SH-SY5Y (cell line): Measurements from ENCODE around the gene TPRX1.

Experiments used
- GATA2 ChIP-seq: IDR thresholded peaks from 2 replicates; pipeline ENCODE4 v1.6.1; 2011; ENCODE audit warnings: mild to moderate bottlenecking, low read depth, low read length
- GATA3 ChIP-seq: IDR thresholded peaks from 2 replicates; pipeline ENCODE4 v1.6.1; 2011; ENCODE audit warnings: low read depth, mild to moderate bottlenecking, low read length, moderate library complexity

GRCh38 chr19:47762151-47762550 lies 42.2 kb downstream of the TPRX1 start:
- no peak for TF ChIP-seq GATA3
- TF ChIP-seq GATA2 = no peak
